HG03571 (cell line): ENCODE measurements around the gene BEND6.

Experiments used
- ATAC-seq: cut with Tn5 transposase; IDR thresholded peaks from one replicate; pipeline ENCODE4 v1.9.1; 2021; ENCODE audit not compliant: unreplicated experiment

BEND6 gene

GRCh38 chr6:56954403-56955170 is at the start of gene BEND6:
BEND6 (plus strand) TSS chr6:56955107; CDS start chr6:56981811, 26,704 bp downstream.
- ATAC-seq: peak; percentile 33

GRCh38 chr6:56905378-56905777 is 49.5 kb upstream of the BEND6 start:
- no peak for ATAC-seq

- no peak for ATAC-seq
Measured at GRCh38 chr6:56906752-56907151, 48.2 kb upstream of the BEND6 start.

GRCh38 chr6:56909115-56909907 is 45.6 kb upstream of the BEND6 start:
- ATAC-seq: no peak

GRCh38 chr6:56911847-56912246 is 43.1 kb upstream of the BEND6 start:
- no peak for ATAC-seq

GRCh38 chr6:56913285-56914074 is 41.4 kb upstream of the BEND6 start:
- ATAC-seq: no peak

- no peak for ATAC-seq
Measured at GRCh38 chr6:56914798-56915658, 39.9 kb upstream of the BEND6 start.

- no peak for ATAC-seq
Measured at GRCh38 chr6:56915832-56916231, 39.1 kb upstream of the BEND6 start.

- no peak for ATAC-seq
Measured at GRCh38 chr6:56916849-56917551, 37.9 kb upstream of the BEND6 start.

- ATAC-seq: no peak
Measured at GRCh38 chr6:56922645-56923044, 32.3 kb upstream of the BEND6 start.

GRCh38 chr6:56923565-56923964 is 31.3 kb upstream of the BEND6 start:
- ATAC-seq: no peak

GRCh38 chr6:56927538-56928453 is 27.1 kb upstream of the BEND6 start:
- ATAC-seq: no peak

- ATAC-seq: no peak
Measured at GRCh38 chr6:56930846-56931245, 24.1 kb upstream of the BEND6 start.

GRCh38 chr6:56932910-56933477 is 21.9 kb upstream of the BEND6 start:
- no peak for ATAC-seq

GRCh38 chr6:56933650-56934049 is 21.3 kb upstream of the BEND6 start:
- ATAC-seq: no peak

- no peak for ATAC-seq
Measured at GRCh38 chr6:56934876-56935275, 20.0 kb upstream of the BEND6 start.

- ATAC-seq: no peak
Measured at GRCh38 chr6:56936466-56936865, 18.4 kb upstream of the BEND6 start.

GRCh38 chr6:56938649-56939191 is 16.2 kb upstream of the BEND6 start:
- no peak for ATAC-seq
